ENCODE data around the gene SCAF8. TPM values are rescaled to one million over a fixed set of nuclear protein-coding genes. Genes with fewer than 3 reads are reported as not detected.
A peak's percentile ranks its signal among the peaks of the same experiment; 100 is the strongest.

The SCAF8 gene
- total RNA-seq, 1 donor: 40.5 TPM

- H3K4me3 ChIP-seq (ENCODE audit: insufficient read depth, low read length): no peak overlapping the region
- TF ChIP-seq CTCF (IDR thresholded peaks at IDR 0.05; ENCODE audit: extremely low read depth, low read depth, low read length): no peak
Observed at GRCh38 chr6:154751011-154751800, 18.0 kb downstream of the SCAF8 start.

GRCh38 chr6:154752022-154752421, 18.8 kb downstream of the SCAF8 start:
- Histone ChIP-seq H2AFZ (ENCODE audit: low read length) (no peak overlapping the region), H3K4me3 (ENCODE audit: insufficient read depth, low read length) (no peak overlapping the region), H3K36me3 (ENCODE audit: insufficient read depth, low read length) (no peaks in the 10 kb centered on the region), H3K27me3 (ENCODE audit: insufficient read depth, low read length) (no peaks in the 10 kb centered on the region), H3K4me1 (ENCODE audit: insufficient read depth, low read length) (peaks cover 4% of the 10 kb centered on the region), H3K4me2 (ENCODE audit: insufficient read depth, low read length) (no peak overlapping the region), H3K79me2 (ENCODE audit: insufficient read depth, low read length) (peaks cover 97% of the 10 kb centered on the region), H4K20me1 (ENCODE audit: insufficient read depth, low read length) (peaks cover 63% of the 10 kb centered on the region), H3K9me3 (ENCODE audit: low read depth, low read length) (no peaks in the 10 kb centered on the region), H3K27ac (ENCODE audit: low read depth, low read length) (no peak overlapping the region)
- DNase-seq (ENCODE audit: insufficient read length, low spot score, missing footprints): no peak
- TF ChIP-seq CTCF (IDR thresholded peaks at IDR 0.05; ENCODE audit: extremely low read depth, low read depth, low read length): no peak

More at GRCh38 chr6:154751011-154751800, 18.0 kb downstream of the SCAF8 start:
- Histone ChIP-seq H3K79me2 (ENCODE audit: insufficient read depth, low read length) (peaks cover 97% of the 10 kb centered on the region), H3K27ac (ENCODE audit: low read depth, low read length) (no peak overlapping the region), H3K27me3 (ENCODE audit: insufficient read depth, low read length) (no peaks in the 10 kb centered on the region), H3K9me3 (ENCODE audit: low read depth, low read length) (no peaks in the 10 kb centered on the region), H3K36me3 (ENCODE audit: insufficient read depth, low read length) (no peaks in the 10 kb centered on the region), H2AFZ (ENCODE audit: low read length) (no peak overlapping the region), H4K20me1 (ENCODE audit: insufficient read depth, low read length) (peaks cover 68% of the 10 kb centered on the region), H3K4me1 (ENCODE audit: insufficient read depth, low read length) (peaks cover 4% of the 10 kb centered on the region), H3K4me2 (ENCODE audit: insufficient read depth, low read length) (no peak overlapping the region)
- DNase-seq (ENCODE audit: insufficient read length, low spot score, missing footprints): no peak

GRCh38 chr6:154754152-154754551, 20.9 kb downstream of the SCAF8 start:
- no peaks in the 10 kb centered on the region for H3K9me3 ChIP-seq (ENCODE audit: low read depth, low read length)
- H3K79me2 ChIP-seq (ENCODE audit: insufficient read depth, low read length): peaks cover 97% of the 10 kb centered on the region
- no peak for DNase-seq (ENCODE audit: insufficient read length, low spot score, missing footprints)
- peaks cover 63% of the 10 kb centered on the region for H4K20me1 ChIP-seq (ENCODE audit: insufficient read depth, low read length)
- H3K4me3 ChIP-seq (ENCODE audit: insufficient read depth, low read length): no peak overlapping the region
- H2AFZ ChIP-seq (ENCODE audit: low read length): no peak overlapping the region
- H3K36me3 ChIP-seq (ENCODE audit: insufficient read depth, low read length): no peaks in the 10 kb centered on the region
- peak overlapping the region; percentile 11 for H3K4me2 ChIP-seq (ENCODE audit: insufficient read depth, low read length)
- peaks cover 4% of the 10 kb centered on the region for H3K4me1 ChIP-seq (ENCODE audit: insufficient read depth, low read length)
- H3K27me3 ChIP-seq (ENCODE audit: insufficient read depth, low read length): no peaks in the 10 kb centered on the region
- H3K27ac ChIP-seq (ENCODE audit: low read depth, low read length): peak overlapping the region; percentile 72
- TF ChIP-seq CTCF (IDR thresholded peaks at IDR 0.05; ENCODE audit: extremely low read depth, low read depth, low read length): no peak

- Histone ChIP-seq H3K27me3 (ENCODE audit: insufficient read depth, low read length) (no peaks in the 10 kb centered on the region), H3K4me2 (ENCODE audit: insufficient read depth, low read length) (no peak overlapping the region), H2AFZ (ENCODE audit: low read length) (no peak overlapping the region), H4K20me1 (ENCODE audit: insufficient read depth, low read length) (peaks cover 49% of the 10 kb centered on the region), H3K9me3 (ENCODE audit: low read depth, low read length) (no peaks in the 10 kb centered on the region), H3K27ac (ENCODE audit: low read depth, low read length) (no peak overlapping the region), H3K4me1 (ENCODE audit: insufficient read depth, low read length) (peaks cover 4% of the 10 kb centered on the region), H3K79me2 (ENCODE audit: insufficient read depth, low read length) (peaks cover 97% of the 10 kb centered on the region), H3K4me3 (ENCODE audit: insufficient read depth, low read length) (no peak overlapping the region), H3K36me3 (ENCODE audit: insufficient read depth, low read length) (no peaks in the 10 kb centered on the region)
- TF ChIP-seq CTCF (IDR thresholded peaks at IDR 0.05; ENCODE audit: extremely low read depth, low read depth, low read length): no peak
- DNase-seq (ENCODE audit: insufficient read length, low spot score, missing footprints): no peak
Observed at GRCh38 chr6:154757352-154758050, 24.3 kb downstream of the SCAF8 start.
